Stimulated activated CD8-positive, alpha-beta memory T cell treated with anti-CD3 and anti-CD28 coated beads, Interleukin-4, amount 100 ng/mL, for 48 hours (primary cell): ENCODE data around the gene CCDC169.
"Not testable (repeated sequence)": the region's sequence is repeated elsewhere in the genome, so short reads cannot be mapped to it uniquely, and the experiment has no call there.

Source experiments
- DNase-seq: peaks from one replicate; pipeline ENCODE4 v3.0.0-alpha.2; 2020

The CCDC169 gene

DNA sequence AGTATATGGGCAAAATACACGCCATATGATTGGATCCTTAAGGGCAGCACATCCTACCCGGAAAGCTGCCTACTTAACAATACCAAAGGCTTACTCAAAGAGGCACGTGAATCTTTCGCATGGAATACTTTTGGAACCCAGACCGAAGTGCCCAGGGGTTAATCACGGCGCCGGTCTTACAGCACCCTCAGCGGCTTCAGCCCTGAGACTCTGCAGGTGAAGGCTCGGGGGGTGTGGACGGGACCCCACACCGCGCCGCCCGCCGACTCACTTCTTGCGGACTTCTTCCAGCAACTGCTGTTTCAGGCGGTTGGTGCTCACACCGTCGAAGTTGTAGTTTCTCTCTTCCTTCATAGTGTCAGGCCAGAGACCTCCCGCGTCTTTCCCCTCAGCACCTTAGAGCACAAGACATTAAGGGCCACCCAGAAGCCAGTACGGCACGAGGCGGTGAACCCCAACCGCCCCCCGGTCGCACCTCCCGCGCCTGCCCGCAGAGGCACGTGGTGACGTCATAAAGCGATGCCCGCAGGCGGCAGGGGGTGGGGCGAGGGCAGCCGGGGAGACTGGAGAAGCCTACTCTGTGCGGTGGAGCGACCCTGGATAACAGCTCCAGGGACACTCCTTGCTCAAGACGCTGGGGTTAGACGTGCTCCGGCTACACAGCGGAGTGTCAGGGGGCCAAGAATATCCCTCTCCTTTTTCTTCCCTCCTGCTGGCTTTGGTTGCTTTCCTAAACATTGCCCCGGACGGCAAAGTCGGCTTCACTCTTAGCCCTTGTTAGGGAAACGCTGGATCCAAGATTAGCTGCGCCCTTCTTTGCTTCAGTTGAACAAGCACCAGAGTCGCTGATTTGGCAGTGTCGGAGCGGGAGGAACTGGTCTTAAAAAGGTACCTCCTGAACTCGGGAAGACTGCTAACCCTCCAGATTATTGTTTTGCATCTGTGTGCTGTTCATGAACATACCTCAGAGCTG, at the start of gene CCDC169:
TSS of gene CCDC169 (minus strand) at position 449 of the 973 bp plus-strand sequence. CDS start at position 354, 95 bp downstream.
- DNase-seq: peak; percentile 74

DNA sequence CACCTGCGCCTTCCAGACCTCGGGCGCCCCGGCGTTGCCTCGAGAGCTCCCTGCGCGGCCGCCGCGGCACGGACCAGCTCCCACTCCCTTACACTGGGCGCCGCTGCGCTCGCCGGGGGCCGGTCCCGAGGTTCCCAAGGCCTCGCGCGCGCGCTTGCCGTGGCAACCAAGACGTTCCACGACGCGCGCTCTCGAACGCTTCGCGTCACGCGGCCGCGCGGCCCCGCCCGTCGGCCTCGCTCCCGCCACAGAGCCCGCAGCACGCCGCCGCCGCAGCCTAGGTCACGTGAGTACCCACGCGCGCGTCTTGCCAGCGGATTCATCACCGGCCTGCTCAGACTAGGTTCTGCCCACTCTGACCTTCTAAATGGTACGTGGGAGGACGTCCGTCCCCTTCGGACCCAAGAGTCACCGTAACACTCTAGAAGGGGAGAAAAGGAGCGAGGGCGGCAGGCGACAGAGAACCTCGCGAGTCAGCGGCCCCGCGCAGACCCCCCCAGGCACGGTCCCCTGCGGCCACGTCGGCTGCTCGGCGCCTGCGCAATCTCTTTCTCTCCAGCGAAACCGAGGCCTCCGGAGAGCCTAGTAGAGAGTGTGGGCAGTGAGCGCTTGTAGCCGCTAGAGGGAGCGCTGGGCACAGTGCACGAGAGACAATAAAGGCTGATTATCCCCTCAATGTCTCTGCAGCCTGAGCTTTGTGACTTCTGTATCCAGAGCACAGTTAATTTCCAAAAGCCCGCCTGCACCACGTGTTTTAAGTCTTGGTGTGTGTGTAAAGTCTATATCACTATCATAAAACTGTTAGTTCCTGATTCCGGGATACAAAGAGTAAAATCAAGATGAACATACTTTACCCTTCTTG, 48.8 kb upstream of the CCDC169 start, which contains the start of gene SPART:
TSS of gene SPART (minus strand) at position 173 of the 862 bp plus-strand sequence. CDS start 10,564 bp downstream, outside the sequence.
- DNase-seq: peak; percentile 88

DNA sequence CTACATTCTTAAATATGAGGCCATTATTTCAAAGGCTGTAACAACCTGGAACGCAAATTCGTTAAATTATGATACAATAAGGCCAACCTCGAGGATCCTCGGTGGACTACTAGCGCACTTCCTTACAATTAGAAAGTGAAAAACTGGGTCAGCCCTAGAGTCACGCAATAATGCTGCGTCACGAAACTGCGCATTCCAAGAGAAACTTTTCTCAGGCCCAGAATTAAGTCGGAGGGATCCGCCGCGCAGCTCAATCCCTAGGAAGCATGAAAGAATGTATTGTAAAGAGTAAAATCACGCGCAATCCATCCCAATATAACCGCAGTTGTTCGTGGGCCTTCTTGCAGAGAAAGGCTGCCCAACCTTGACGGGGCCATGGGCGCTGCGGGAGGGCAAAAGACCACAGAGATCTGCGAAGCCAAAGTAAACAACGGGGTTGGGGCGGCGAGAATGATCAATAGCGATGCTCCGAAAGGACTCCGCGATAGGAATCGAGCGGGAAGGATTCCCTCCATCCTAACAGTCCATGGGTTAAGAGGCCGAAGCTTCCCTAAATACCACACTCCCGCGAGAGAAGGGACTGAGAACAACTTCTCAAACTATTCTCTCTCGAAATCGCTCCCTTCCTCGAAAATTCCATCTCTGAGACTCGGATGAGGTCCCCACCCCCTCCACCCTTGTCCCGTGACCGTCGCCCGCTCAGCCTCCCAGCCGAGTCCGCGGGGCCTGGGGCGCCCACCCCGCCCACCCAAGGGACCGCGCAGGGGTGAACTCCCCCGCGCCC, 48.0 kb upstream of the CCDC169 start:
- DNase-seq: peak; percentile 47

GRCh38 chr13:36344886-36345437, 47.3 kb upstream of the CCDC169 start:
- DNase-seq: no peak

DNA sequence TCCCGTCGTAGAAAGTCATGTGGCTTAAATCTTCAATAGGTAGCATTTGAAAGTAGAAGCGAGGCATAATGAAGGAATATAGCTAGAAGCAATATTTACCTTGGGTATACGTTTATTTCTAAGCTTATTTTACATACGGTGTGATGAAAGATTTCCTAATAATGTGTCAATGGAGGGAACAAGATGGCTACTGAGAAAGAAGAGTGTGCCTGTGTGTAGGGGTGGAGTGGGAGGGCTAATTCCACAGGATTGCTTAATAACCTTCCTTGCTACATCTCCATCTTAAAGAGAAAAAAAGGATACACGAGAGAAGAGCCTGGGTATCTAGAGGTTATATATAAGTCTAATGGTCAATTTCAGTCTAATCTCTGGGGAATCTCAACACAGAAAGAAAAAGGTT, 46.6 kb upstream of the CCDC169 start:
- no peak for DNase-seq

DNA sequence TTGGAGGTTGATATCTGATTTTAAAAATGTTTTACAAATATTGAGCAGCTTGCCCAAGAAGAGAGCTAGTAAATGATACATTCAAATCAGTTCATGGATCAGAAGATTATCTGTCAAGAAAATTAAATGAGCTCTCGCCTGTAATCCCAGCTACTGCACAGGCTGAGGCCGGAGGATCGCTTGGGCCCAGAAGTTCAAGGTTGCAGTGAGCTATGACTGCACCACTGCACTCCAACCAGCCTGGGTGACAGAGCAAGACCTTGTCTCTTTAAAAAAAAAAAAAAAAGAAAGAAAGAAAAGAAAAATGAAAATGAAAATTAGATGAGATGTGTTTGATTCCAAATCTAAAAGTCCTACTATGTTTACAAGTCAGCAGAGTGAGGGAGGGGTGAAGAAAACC, 46.2 kb upstream of the CCDC169 start:
- DNase-seq: no peak

DNA sequence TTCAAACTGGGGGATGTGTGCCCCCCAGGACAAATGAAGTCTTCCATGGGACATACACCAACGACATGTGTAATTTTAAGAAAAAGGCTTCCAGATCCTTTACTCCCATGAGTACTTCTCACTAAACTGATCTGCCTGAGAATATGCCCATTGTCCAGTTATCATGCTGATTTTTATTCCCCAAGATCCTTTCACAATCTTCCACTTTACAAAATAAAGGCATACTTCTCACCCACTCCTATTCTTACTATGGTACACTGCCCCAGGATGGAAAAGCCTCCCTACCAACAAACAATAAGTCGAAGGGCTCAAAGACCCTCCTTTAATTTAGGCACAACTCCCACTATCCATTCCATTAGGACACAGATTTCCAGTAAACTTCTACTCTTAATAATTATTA, 45.1 kb upstream of the CCDC169 start:
- DNase-seq: no peak

- no peak for DNase-seq
Measured at GRCh38 chr13:36341718-36342117, 44.1 kb upstream of the CCDC169 start.

GRCh38 chr13:36339600-36340155, 42.1 kb upstream of the CCDC169 start:
- no peak for DNase-seq

DNA sequence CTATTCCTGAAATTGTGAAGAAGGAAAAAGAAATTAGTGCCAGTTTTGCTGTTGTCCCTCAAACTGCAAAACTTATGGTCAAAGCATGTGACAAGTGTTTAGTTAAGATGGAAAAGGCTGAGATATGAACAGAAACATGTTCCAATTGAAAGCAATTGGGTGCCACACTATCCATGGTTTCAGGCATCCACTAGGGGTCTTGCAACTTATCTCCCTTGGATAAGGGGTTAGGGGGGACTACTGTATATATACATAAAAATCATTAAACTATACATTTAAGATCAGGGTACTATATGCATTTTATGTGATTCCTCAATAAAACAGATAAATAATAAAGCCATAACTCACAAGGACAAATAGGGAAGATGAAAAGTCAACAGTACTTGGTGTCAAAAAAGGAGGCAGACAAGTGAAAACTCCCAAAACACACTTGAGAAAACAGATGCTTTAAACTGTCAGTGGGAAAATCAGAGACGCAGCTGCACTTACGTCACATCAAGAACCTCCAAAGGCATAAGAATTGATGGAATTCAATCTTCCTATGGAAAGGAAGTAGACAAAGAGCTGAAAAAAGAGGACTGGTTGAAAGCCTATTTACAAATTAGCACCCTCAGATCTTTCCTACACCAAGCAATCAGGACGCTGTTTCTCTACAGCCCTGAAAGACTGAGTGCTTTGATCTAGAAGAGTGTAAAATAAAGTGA, 40.5 kb upstream of the CCDC169 start:
- no peak for DNase-seq

DNA sequence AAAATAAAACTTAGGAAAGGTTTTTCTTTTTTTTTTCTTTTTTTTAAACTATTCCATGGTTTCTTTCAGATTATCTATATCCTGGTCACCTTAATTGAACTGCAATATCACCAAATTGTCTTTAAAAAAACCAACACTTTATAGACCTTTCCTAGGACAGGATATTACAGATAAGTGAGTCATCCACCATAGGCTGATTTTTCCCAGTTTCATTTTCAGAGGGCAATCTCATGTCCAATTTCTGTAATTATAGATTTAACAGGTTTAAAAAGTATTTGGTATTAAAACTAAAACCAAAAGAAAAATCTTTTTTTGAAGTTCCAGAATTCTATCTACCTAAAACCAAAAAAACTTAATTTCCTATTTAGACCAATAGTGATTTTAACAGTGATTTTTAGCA, 35.4 kb upstream of the CCDC169 start:
- DNase-seq: no peak

DNA sequence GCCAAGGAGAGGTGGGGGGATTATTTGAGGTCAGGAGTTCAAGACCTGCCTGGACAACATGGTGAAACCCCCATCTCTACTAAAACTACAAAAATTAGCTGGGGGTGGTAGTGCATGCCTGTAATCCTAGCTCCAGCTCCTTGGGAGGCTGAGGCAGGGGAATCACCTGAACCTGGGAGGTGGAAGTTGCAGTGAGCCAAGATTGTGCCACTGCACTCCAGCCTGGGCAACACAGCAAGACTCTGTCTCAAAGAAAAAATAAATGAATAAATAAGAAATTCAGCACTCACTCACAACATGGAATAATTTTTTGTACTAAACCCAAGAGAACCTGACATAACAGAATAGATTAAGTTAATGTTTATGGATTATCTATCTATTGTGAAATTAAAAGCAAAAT, 34.6 kb upstream of the CCDC169 start:
- DNase-seq: not testable (repeated sequence)

- no peak for DNase-seq
Measured at GRCh38 chr13:36331280-36331679, 33.7 kb upstream of the CCDC169 start.

DNA sequence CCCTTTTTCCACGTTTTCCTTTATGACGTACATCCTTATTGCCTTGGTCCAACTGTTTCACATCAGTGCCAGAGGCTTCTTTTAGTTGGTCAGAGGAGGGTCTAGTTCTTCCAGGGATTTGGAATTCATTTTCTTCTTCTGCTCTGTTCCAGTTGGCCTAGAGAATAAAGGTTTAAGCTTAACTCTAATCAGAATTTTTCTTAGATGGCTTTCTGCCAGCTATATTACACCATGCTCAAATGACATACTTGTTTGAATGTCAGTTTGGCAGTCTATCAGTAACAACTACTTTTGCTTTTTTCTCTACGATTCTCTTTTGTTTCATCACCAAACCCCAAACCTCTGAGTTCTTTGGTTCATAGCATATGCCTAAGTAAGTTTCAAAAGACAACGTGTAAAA, 31.7 kb upstream of the CCDC169 start:
- DNase-seq: no peak

DNA sequence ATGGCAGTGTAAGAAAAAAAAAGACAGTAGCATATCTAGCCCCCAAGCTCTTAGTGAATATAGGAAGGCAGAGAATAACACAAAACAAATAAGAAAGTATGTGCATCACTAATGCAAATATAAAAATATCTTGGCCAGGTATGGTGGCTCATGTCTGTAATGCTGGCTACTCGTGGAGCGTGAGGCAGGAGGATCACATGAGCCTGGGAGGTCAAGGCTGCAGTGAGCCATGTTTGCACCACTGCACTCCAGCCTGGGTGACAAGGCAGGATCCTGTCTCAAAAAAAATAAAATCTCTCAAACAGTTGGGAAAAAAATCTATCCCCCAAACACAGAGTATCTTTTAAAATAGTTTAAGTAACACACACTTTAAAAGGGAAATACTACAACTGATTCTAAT, 31.2 kb upstream of the CCDC169 start:
- no peak for DNase-seq

GRCh38 chr13:36325912-36326311, 28.3 kb upstream of the CCDC169 start:
- DNase-seq: no peak

- DNase-seq: not testable (repeated sequence)
Measured at GRCh38 chr13:36324881-36325280, 27.3 kb upstream of the CCDC169 start.

- DNase-seq: no peak
Measured at GRCh38 chr13:36323951-36324566, 26.4 kb upstream of the CCDC169 start.

DNA sequence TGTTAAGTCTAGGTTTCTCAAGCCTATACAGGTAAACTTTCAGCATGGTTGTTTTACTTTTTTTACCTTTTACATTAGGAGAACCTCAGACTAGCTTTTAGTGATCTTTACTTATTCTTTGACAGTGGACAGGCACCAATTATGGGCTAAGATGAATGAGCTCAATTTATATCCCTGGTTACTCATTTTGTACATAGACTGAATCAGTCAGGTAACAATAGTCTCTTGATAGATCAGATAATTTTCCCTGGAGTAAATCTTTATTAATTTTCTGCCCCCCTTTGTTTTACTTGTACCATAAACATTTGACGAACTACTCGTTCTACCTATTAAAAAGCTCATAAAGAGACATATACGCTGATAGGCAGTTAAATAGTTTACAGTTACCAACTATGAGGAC, 25.8 kb upstream of the CCDC169 start:
- no peak for DNase-seq

DNA sequence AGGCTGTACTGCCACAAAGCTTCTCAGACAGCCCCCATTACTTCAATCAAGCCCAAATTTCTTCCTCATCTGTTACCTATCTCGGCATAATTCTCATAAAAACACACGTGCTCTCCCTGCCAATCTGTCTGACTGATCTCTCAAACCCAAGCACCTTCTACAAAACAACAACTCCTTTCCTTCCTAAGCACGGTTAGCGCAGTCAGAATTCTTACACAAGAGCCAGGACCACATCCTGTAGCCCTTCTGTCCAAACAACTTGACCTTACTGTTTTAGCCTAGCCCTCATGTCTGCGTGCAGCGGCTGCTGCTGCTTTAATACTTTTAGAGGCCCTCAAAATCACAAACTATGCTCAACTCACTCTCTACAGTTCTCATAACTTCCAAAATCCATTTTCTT, 22.2 kb upstream of the CCDC169 start:
- DNase-seq: not testable (repeated sequence)
